Neural crest cell (in vitro differentiated cells): ENCODE results near the gene FAM234A. TPM values are rescaled to one million over a fixed set of nuclear protein-coding genes. Genes with fewer than 3 reads are reported as not detected.
A peak's percentile ranks its signal among the peaks of the same experiment; 100 is the strongest.

Experiments used
- DNase-seq: peaks from one replicate; pipeline ENCODE4 v3.0.0; 2021; ENCODE audit warnings: low read depth, mixed read lengths, low spot score
- H3K27ac Mint-ChIP-seq: one replicate; pipeline ENCODE4 v1.8.0; 2021; ENCODE audit warnings: mild to moderate bottlenecking, mixed read lengths; ENCODE audit not compliant: unreplicated experiment
- H3K27me3 Mint-ChIP-seq: 2 replicates; pipeline ENCODE4 v1.8.0; 2021; ENCODE audit warnings: low read depth, mild to moderate bottlenecking, mixed read lengths
- H3K36me3 Mint-ChIP-seq: 2 replicates; pipeline ENCODE4 v1.8.0; 2021; ENCODE audit warnings: low read depth, mild to moderate bottlenecking, mixed read lengths
- H3K4me1 Mint-ChIP-seq: 2 replicates; pipeline ENCODE4 v1.8.0; 2021; ENCODE audit warnings: mixed read lengths
- H3K4me3 Mint-ChIP-seq: one replicate; pipeline ENCODE4 v1.8.0; 2021; ENCODE audit warnings: mild to moderate bottlenecking, mixed read lengths
- H3K9me3 Mint-ChIP-seq: 2 replicates; pipeline ENCODE4 v1.8.0; 2021; ENCODE audit warnings: mixed read lengths
- total RNA-seq: library from RNA; stranded (reverse); gene quantifications from 2 replicates; pipeline ENCODE4 v1.2.1, GENCODE V29; 2021
- TF ChIP-seq, protein P1 (sequence below): fragments of 200-600 bp; sonication (generic); conservative IDR thresholded peaks from 2 replicates; pipeline ENCODE4 v1.5.0; 2021; ENCODE audit warnings: antibody characterized with exemption, mild to moderate bottlenecking

FAM234A gene
- total RNA-seq, 1 donor from 2014 or later, result 97.8 TPM

DNA sequence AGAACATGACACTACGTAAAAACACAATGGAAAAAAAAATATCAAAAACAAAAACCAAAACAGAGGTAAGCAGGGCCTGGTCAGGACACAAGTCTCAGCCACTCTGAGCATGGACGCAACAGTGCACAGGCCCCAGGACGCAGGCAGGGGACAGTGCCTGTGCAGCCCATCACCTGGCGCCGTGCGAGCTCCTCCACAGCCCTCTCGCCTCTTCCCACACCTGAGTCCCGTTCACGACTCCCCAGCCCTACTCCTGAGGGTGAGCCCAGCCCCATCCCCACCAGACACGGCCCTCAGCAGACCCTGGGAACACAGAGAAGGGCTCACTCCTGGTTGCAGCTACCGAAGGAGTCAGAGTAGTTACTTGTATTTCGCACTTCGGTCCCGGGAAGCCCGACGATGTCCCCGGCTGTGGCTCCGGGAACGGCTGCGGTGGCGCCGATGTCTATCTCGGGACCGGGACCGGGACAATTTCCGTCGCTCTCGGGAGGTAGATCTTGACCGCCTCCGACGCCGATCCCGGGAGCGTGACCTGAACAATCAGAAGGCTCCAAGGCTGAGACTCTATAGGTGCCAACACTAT, 44.9 kb upstream of the FAM234A start:
- Mint-ChIP-seq H3K36me3 (peaks cover 31% of the 10 kb centered on the region), H3K27ac (no peak overlapping the region), H3K27me3 (peaks cover 3% of the 10 kb centered on the region), H3K9me3 (no peaks in the 10 kb centered on the region), H3K4me1 (no peaks in the 10 kb centered on the region), H3K4me3 (no peak overlapping the region)
- TF ChIP-seq, protein P1, sequence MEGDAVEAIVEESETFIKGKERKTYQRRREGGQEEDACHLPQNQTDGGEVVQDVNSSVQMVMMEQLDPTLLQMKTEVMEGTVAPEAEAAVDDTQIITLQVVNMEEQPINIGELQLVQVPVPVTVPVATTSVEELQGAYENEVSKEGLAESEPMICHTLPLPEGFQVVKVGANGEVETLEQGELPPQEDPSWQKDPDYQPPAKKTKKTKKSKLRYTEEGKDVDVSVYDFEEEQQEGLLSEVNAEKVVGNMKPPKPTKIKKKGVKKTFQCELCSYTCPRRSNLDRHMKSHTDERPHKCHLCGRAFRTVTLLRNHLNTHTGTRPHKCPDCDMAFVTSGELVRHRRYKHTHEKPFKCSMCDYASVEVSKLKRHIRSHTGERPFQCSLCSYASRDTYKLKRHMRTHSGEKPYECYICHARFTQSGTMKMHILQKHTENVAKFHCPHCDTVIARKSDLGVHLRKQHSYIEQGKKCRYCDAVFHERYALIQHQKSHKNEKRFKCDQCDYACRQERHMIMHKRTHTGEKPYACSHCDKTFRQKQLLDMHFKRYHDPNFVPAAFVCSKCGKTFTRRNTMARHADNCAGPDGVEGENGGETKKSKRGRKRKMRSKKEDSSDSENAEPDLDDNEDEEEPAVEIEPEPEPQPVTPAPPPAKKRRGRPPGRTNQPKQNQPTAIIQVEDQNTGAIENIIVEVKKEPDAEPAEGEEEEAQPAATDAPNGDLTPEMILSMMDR, result no peak
- DNase-seq, result no peak

DNA sequence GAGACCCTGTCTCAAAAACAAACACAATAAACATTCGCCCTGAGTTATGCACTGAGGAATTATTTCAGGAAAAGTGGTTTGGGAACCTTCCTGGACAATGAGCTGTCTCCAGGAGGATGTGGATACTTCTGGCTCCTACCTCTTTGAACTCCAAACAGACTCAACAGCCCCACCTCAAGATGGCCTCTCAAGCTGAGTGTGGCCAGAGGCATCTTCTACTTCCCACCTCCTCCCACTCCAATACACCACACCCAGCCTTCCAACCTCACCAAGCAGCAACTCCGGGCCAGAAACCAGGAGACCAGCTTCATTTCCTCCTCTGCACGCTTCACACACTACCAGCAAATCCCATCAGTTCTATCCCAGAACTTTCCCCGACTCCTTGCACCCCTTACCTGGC, 42.8 kb upstream of the FAM234A start:
- no peak for DNase-seq
- TF ChIP-seq, protein P1, result no peak
- H3K36me3 Mint-ChIP-seq, result peaks cover 27% of the 10 kb centered on the region
- H3K4me1 Mint-ChIP-seq, result no peaks in the 10 kb centered on the region
- H3K9me3 Mint-ChIP-seq, result no peaks in the 10 kb centered on the region
- H3K27ac Mint-ChIP-seq, result peak overlapping the region; percentile 75
- peaks cover 3% of the 10 kb centered on the region for H3K27me3 Mint-ChIP-seq
- peak overlapping the region; percentile 13 for H3K4me3 Mint-ChIP-seq

DNA sequence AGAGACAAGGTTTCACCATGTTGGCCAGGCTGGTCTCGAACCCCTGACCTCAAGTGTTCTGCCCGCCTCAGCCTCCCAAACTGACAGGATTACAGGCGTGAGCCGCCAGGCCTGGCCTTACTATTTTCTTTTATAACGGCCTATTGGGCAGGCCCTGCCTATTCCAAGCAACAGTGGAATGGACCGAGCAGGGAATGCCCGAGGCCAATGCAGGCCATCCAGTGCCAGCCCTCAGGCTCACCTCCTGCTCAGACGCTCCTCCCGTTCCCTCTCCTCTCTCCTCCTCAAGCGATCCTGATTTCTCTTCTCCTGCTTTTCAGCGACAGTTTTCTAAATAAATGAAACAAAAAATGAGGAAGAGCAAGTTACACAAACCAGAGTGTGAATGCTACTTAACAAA, 41.9 kb upstream of the FAM234A start:
- Mint-ChIP-seq H3K27ac (no peak overlapping the region), H3K36me3 (peaks cover 27% of the 10 kb centered on the region), H3K9me3 (no peaks in the 10 kb centered on the region), H3K27me3 (peaks cover 3% of the 10 kb centered on the region), H3K4me3 (no peak overlapping the region), H3K4me1 (no peaks in the 10 kb centered on the region)
- TF ChIP-seq, protein P1, result no peak
- no peak for DNase-seq

DNA sequence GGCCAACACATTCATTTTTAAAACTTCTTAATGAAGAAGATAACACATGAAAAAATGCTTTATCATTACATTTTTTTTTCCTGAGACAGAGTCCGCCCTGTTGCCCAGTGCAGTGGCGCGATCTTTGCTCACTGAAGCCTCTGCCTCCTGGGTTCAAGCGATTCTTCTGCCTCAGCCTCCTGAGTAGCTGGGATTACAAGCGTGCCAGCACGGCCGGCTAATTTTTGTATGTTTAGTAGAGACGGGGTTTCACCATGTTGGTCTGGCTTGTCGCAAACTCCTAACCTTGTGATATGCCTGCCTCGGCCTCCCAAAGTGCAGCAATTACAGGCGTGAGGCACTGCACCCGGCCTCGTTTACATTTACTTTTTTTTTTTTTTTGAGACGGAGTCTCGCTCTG, 41.2 kb upstream of the FAM234A start:
- Mint-ChIP-seq H3K4me3 (no peak overlapping the region), H3K4me1 (no peaks in the 10 kb centered on the region), H3K9me3 (no peaks in the 10 kb centered on the region), H3K27me3 (peaks cover 3% of the 10 kb centered on the region), H3K36me3 (peaks cover 27% of the 10 kb centered on the region), H3K27ac (no peak overlapping the region)
- DNase-seq, result no peak
- TF ChIP-seq, protein P1, result no peak

DNA sequence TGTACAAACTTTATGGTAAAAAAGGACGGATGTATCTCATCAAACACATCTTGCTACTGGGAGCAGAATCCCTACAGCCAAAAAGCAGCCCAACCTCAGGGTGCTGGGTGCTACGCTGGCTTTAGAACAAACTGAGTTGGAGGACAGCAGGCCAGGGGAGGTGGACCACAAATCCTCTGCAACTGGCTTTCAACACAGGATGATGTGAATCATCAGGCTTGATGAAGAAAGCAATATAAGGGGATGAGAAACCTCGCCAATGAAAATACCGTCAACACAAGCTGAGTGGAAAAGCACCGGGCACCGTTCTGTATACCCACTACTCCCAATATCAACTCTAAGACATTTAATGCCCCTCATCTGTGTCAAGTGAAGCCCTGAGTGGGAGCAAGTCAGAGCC, 40.1 kb upstream of the FAM234A start:
- DNase-seq, result no peak
- Mint-ChIP-seq H3K27me3 (peaks cover 3% of the 10 kb centered on the region), H3K4me3 (no peak overlapping the region), H3K27ac (no peak overlapping the region), H3K9me3 (no peaks in the 10 kb centered on the region), H3K36me3 (peaks cover 19% of the 10 kb centered on the region), H3K4me1 (no peaks in the 10 kb centered on the region)
- TF ChIP-seq, protein P1, result no peak
